Measurements from ENCODE around the gene MYO15A. TPM values are rescaled to one million over a fixed set of nuclear protein-coding genes. Genes with fewer than 3 reads are reported as not detected.

Gene MYO15A
- total RNA-seq, 1 donor from 2014 or later: 0.25 TPM

GRCh38 chr17:18226284-18226945, 117.9 kb downstream of the MYO15A start:
- intact Hi-C loops (cut with micrococcal nuclease): no loop called here
- no peak for DNase-seq
- H3K27ac ChIP-seq (replicated peaks): peak overlapping the region; percentile 64
- H3K9me3 ChIP-seq (replicated peaks): no peaks in the 10 kb centered on the region
- no peaks in the 10 kb centered on the region for H3K36me3 ChIP-seq
- no peaks in the 10 kb centered on the region for H3K27me3 ChIP-seq (ENCODE audit: low read depth)
- peak overlapping the region; percentile 77 for H3K4me3 ChIP-seq
- peaks cover 21% of the 10 kb centered on the region for H3K4me1 ChIP-seq
- TF ChIP-seq CTCF (IDR thresholded peaks at IDR 0.05; ENCODE audit: borderline replicate concordance): no peak

GRCh38 chr17:18227635-18228034, 119.1 kb downstream of the MYO15A start:
- intact Hi-C loops (cut with micrococcal nuclease): no loop called here
- no peak for TF ChIP-seq CTCF (IDR thresholded peaks at IDR 0.05; ENCODE audit: borderline replicate concordance)
- Histone ChIP-seq H3K27ac (replicated peaks) (no peak overlapping the region), H3K4me1 (peaks cover 21% of the 10 kb centered on the region), H3K27me3 (ENCODE audit: low read depth) (no peaks in the 10 kb centered on the region), H3K36me3 (no peaks in the 10 kb centered on the region), H3K4me3 (no peak overlapping the region), H3K9me3 (replicated peaks) (no peaks in the 10 kb centered on the region)
- no peak for DNase-seq

GRCh38 chr17:18228176-18228682, 119.7 kb downstream of the MYO15A start:
- no peaks in the 10 kb centered on the region for H3K9me3 ChIP-seq (replicated peaks)
- H3K4me1 ChIP-seq: peaks cover 21% of the 10 kb centered on the region
- no peaks in the 10 kb centered on the region for H3K36me3 ChIP-seq
- intact Hi-C loops (cut with micrococcal nuclease): no loop called here
- no peak overlapping the region for H3K4me3 ChIP-seq
- TF ChIP-seq CTCF (IDR thresholded peaks at IDR 0.05; ENCODE audit: borderline replicate concordance): no peak
- no peak overlapping the region for H3K27ac ChIP-seq (replicated peaks)
- H3K27me3 ChIP-seq (ENCODE audit: low read depth): no peaks in the 10 kb centered on the region
- DNase-seq: no peak

GRCh38 chr17:18229254-18229653, 120.7 kb downstream of the MYO15A start:
- peaks cover 20% of the 10 kb centered on the region for H3K4me1 ChIP-seq
- H3K27me3 ChIP-seq (ENCODE audit: low read depth): no peaks in the 10 kb centered on the region
- no peak overlapping the region for H3K27ac ChIP-seq (replicated peaks)
- no peaks in the 10 kb centered on the region for H3K9me3 ChIP-seq (replicated peaks)
- intact Hi-C loops (cut with micrococcal nuclease): no loop called here
- H3K4me3 ChIP-seq: no peak overlapping the region
- no peak for TF ChIP-seq CTCF (IDR thresholded peaks at IDR 0.05; ENCODE audit: borderline replicate concordance)
- peaks cover 7% of the 10 kb centered on the region for H3K36me3 ChIP-seq
- no peak for DNase-seq

Other genes starting within 250 kb of the MYO15A start
- 284 TPM for gene TOM1L2, start 136.4 kb upstream of the MYO15A start, total RNA-seq
- 1.7 TPM for gene DRC3, start 135.9 kb upstream of the MYO15A start, total RNA-seq
- 37.5 TPM for gene ATPAF2, start 69.6 kb upstream of the MYO15A start, total RNA-seq
- gene GID4, start 69.3 kb upstream of the MYO15A start, total RNA-seq: 18.0 TPM
- 20.2 TPM for gene DRG2, start 20.8 kb upstream of the MYO15A start, total RNA-seq
- gene ALKBH5, start 75.1 kb downstream of the MYO15A start, total RNA-seq: 179 TPM
- gene LLGL1, start 116.9 kb downstream of the MYO15A start, total RNA-seq: 8.8 TPM
- gene FLII, start 150.0 kb downstream of the MYO15A start, total RNA-seq: 257 TPM
- 37.0 TPM for gene MIEF2, start 151.9 kb downstream of the MYO15A start, total RNA-seq
- gene TOP3A, start 206.2 kb downstream of the MYO15A start, total RNA-seq: 10.4 TPM
- gene SMCR8, start 206.5 kb downstream of the MYO15A start, total RNA-seq: 12.3 TPM